GM21360 (cell line): ENCODE data around the gene NAP1L2.
"Not testable (repeated sequence)": the region's sequence is repeated elsewhere in the genome, so short reads cannot be mapped to it uniquely, and the experiment has no call there.

Experiments used
- ATAC-seq: cut with Tn5 transposase; IDR thresholded peaks from one replicate; pipeline ENCODE4 v1.9.1; 2021; ENCODE audit warnings: mild to moderate bottlenecking, moderate library complexity; ENCODE audit not compliant: unreplicated experiment

Gene NAP1L2

GRCh38 chrX:73214426-73215094 lies at the start of gene NAP1L2:
TSS of gene NAP1L2 (minus strand) at chrX:73214851. CDS start at chrX:73214492, 359 bp downstream.
- ATAC-seq = peak; percentile 93

- ATAC-seq = no peak
These were observed 48.3 kb upstream of the NAP1L2 start for GRCh38 chrX:73262991-73263390.

GRCh38 chrX:73239242-73239641 lies 24.6 kb upstream of the NAP1L2 start:
- no peak for ATAC-seq

GRCh38 chrX:73217621-73218020 lies 3.0 kb upstream of the NAP1L2 start:
- ATAC-seq = no peak

- peak; percentile 20 for ATAC-seq
These were observed 595 bp upstream of the NAP1L2 start for GRCh38 chrX:73215246-73215645.

- peak; percentile 1 for ATAC-seq
These were observed 771 bp downstream of the NAP1L2 start for GRCh38 chrX:73213734-73214425.

GRCh38 chrX:73206366-73206765 lies 8.3 kb downstream of the NAP1L2 start:
- no peak for ATAC-seq

- ATAC-seq = no peak
These were observed 32.0 kb downstream of the NAP1L2 start for GRCh38 chrX:73182502-73183114.

GRCh38 chrX:73168945-73169344 lies 45.7 kb downstream of the NAP1L2 start:
- ATAC-seq = not testable (repeated sequence)
